HG03442 (cell line): ENCODE data around the gene PCDHA5.
"Not testable (repeated sequence)": the region's sequence is repeated elsewhere in the genome, so short reads cannot be mapped to it uniquely, and the experiment has no call there.

Experiments used
- ATAC-seq: cut with Tn5 transposase; IDR thresholded peaks from one replicate; pipeline ENCODE4 v1.9.1; 2021; ENCODE audit warnings: mild to moderate bottlenecking, moderate library complexity; ENCODE audit not compliant: unreplicated experiment

Gene PCDHA5

GRCh38 chr5:140822969-140823368, 1.6 kb downstream of the PCDHA5 start:
- ATAC-seq = not testable (repeated sequence)

- no peak for ATAC-seq
Observed at GRCh38 chr5:140823475-140823874, 2.1 kb downstream of the PCDHA5 start.

DNA sequence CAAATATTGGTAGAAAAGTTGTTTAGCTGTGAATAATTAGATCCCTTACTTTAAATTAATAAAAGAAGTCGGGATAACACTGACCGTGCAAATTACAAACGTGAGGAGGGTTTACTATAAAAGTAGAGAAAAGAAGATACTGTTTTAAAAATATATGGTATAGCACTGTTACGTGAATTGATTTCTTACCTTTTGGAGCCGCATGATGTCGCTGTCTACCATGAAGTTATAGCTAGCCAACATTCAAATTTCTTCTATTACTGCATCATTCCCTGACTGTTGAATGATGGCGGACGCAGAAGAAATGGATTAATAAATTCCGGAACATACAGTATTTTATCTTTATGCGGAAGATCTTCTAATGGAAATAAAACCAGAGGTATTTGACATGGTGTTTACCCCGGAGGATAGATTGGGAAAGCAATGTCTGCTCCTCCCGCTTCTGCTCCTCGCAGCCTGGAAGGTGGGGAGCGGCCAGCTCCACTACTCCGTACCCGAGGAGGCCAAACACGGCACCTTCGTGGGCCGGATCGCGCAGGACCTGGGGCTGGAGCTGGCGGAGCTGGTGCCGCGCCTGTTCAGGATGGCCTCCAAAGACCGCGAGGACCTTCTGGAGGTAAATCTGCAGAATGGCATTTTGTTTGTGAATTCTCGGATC, 6.4 kb downstream of the PCDHA5 start, which contains the start of gene PCDHA6:
Gene PCDHA6, plus strand, starts transcription at position 257 of the 658 bp plus-strand sequence. Its CDS starts 132 bp downstream, at position 389.
- ATAC-seq = no peak

GRCh38 chr5:140828362-140828737, 6.9 kb downstream of the PCDHA5 start:
- no peak for ATAC-seq

GRCh38 chr5:140829511-140830501, 8.4 kb downstream of the PCDHA5 start:
- ATAC-seq = not testable (repeated sequence)

GRCh38 chr5:140833993-140834392, 12.6 kb downstream of the PCDHA5 start, which contains the start of gene PCDHA7:
TSS of gene PCDHA7 (plus strand) at chr5:140834269. CDS start at chr5:140834384, 115 bp downstream.
- ATAC-seq = no peak

- ATAC-seq = not testable (repeated sequence)
Observed at GRCh38 chr5:140834439-140835008, 13.1 kb downstream of the PCDHA5 start.

DNA sequence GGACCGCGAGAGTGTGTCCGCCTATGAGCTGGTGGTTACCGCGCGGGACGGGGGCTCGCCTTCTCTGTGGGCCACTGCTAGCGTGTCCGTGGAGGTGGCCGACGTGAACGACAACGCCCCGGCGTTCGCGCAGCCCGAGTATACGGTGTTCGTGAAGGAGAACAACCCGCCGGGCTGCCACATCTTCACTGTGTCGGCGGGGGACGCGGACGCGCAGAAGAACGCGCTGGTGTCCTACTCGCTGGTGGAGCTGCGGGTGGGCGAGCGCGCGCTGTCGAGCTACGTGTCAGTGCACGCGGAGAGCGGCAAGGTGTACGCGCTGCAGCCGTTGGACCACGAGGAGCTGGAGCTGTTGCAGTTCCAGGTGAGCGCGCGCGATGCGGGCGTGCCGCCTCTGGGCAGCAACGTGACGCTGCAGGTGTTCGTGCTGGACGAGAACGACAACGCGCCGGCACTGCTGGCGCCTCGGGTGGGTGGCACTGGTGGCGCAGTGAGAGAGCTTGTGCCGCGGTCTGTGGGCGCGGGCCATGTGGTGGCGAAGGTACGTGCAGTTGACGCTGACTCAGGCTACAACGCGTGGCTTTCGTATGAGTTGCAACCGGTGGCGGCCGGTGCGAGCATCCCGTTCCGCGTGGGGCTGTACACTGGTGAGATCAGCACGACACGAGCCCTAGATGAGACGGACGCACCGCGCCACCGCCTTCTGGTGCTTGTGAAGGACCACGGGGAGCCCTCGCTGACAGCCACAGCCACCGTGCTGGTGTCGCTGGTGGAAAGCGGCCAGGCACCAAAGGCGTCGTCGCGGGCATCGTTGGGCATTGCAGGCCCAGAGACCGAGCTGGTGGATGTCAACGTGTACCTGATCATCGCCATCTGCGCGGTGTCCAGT, 14.5 kb downstream of the PCDHA5 start:
- no peak for ATAC-seq

DNA sequence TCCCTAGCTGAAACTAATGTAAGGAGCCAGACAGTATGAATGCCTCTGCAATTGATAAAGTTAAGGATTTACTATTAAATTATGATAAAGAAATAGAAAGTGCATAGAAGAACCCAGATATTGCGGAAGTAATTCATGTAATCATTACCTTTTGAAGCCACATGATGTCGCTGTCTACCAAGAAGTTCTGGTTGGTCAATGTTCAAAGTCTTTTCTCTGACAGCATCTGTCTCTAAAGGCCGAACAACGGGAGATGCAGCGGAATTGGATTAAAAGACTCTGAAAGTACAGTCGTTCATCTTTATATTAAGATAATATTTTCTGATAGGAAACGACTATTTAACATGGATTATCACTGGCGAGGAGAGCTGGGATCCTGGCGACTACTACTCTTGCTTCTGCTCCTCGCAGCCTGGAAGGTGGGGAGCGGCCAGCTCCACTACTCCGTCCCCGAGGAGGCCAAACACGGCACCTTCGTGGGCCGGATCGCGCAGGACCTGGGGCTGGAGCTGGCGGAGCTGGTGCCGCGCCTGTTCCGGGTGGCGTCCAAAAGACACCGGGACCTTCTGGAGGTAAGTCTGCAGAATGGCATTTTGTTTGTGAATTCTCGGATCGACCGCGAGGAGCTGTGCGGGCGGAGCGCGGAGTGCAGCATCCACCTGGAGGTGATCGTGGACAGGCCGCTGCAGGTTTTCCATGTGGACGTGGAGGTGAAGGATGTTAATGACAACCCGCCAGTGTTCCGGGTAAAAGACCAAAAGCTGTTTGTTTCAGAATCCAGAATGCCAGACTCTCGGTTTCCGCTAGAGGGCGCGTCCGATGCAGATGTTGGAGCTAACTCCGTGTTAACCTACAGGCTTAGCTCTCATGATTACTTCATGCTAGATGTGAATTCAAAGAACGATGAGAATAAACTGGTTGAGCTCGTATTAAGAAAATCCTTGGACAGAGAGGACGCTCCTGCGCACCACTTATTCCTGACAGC, 19.9 kb downstream of the PCDHA5 start, which contains the start of gene PCDHA8:
Gene PCDHA8, plus strand, starts transcription at position 210 of the 985 bp plus-strand sequence. Its CDS starts 135 bp downstream, at position 345.
- no peak for ATAC-seq

DNA sequence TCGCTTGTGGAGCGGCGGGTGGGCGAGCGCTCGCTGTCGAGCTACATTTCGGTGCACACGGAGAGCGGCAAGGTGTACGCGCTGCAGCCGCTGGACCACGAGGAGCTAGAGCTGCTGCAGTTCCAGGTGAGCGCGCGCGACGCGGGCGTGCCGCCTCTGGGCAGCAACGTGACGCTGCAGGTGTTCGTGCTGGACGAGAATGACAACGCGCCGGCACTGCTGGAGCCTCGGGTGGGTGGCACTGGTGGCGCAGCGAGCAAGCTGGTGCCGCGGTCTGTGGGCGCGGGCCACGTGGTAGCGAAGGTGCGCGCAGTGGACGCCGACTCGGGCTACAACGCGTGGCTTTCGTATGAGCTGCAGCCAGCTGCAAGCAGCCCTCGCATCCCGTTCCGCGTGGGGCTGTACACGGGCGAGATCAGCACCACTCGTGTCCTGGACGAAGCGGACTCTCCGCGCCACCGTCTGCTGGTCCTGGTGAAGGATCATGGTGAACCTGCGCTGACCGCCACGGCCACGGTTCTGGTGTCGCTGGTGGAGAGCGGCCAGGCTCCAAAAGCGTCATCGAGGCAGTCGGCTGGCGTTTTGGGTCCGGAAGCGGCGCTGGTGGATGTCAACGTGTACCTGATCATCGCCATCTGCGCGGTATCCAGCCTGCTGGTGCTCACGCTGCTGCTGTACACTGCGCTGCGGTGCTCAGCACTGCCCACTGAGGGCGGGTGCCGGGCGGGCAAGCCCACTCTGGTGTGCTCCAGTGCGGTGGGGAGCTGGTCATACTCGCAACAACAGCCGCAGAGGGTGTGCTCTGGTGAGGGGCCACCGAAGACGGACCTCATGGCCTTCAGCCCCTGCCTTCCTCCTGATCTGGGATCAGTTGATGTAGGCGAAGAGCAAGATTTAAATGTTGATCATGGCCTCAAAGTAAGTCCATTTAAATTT, 21.7 kb downstream of the PCDHA5 start:
- ATAC-seq = no peak

DNA sequence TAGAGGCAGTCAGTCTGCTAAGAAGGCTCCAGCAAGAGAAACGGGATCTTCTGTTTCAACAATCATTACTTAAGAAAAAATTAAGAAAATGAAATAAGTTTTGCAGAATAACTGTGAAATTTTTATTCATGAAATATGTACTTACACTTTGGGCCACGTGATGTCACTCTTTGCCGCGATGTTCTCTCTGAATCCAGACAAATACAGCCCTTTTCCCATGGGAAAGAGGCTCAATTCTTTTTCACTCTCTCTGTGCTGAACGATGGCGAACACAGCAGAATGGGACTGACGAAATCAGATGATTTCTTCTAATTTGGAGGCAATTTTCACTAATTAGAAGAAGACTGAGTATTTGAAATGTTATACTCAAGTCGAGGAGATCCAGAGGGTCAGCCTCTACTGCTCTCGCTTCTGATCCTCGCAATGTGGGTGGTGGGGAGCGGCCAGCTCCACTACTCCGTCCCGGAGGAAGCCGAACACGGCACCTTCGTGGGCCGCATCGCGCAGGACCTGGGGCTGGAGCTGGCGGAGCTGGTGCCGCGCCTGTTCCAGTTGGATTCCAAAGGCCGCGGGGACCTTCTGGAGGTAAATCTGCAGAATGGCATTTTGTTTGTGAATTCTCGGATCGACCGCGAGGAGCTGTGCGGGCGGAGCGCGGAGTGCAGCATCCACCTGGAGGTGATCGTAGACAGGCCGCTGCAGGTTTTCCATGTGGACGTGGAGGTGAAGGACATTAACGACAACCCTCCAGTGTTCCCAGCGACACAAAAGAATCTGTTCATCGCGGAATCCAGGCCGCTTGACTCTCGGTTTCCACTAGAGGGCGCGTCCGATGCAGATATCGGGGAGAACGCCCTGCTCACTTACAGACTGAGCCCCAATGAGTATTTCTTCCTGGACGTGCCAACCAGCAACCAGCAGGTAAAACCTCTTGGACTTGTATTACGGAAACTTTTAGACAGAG, 27.0 kb downstream of the PCDHA5 start, which contains the start of gene PCDHA9:
Gene PCDHA9, plus strand, starts transcription at position 244 of the 964 bp plus-strand sequence. Its CDS starts 114 bp downstream, at position 358.
- ATAC-seq = not testable (repeated sequence)

GRCh38 chr5:140849831-140850634, 28.6 kb downstream of the PCDHA5 start:
- not testable (repeated sequence) for ATAC-seq

- no peak for ATAC-seq
Observed at GRCh38 chr5:140855772-140856674, 34.6 kb downstream of the PCDHA5 start, which contains the start of gene PCDHA10. TSS of gene PCDHA10 (plus strand) at chr5:140855897. CDS start at chr5:140856049, 152 bp downstream.

- ATAC-seq = no peak
Observed at GRCh38 chr5:140857177-140857986, 36.0 kb downstream of the PCDHA5 start.
